Myocyte (in vitro differentiated cells): ENCODE results near the gene AP5Z1. TPM values are rescaled to one million over a fixed set of nuclear protein-coding genes. Genes with fewer than 3 reads are reported as not detected.
A peak's percentile ranks its signal among the peaks of the same experiment; 100 is the strongest.
"Not testable (repeated sequence)": the region's sequence is repeated elsewhere in the genome, so short reads cannot be mapped to it uniquely, and the experiment has no call there.

ENCODE experiments used
- DNase-seq: peaks from one replicate; pipeline ENCODE4 v3.0.0-alpha.2; 2012; ENCODE audit warnings: low read depth
- total RNA-seq: library from RNA; depleted of rRNA; stranded (reverse); fragments of >200 nt; gene quantifications from 2 replicates; pipeline ENCODE4 v1.2.3, GENCODE V29; 2014

The AP5Z1 gene
- total RNA-seq, 1 donor from 2014 or later, result 41.8 TPM

- DNase-seq, result no peak
Observed at GRCh38 chr7:4787541-4787940, 12.1 kb downstream of the AP5Z1 start.

GRCh38 chr7:4787947-4788626, 12.7 kb downstream of the AP5Z1 start:
- no peak for DNase-seq

DNA sequence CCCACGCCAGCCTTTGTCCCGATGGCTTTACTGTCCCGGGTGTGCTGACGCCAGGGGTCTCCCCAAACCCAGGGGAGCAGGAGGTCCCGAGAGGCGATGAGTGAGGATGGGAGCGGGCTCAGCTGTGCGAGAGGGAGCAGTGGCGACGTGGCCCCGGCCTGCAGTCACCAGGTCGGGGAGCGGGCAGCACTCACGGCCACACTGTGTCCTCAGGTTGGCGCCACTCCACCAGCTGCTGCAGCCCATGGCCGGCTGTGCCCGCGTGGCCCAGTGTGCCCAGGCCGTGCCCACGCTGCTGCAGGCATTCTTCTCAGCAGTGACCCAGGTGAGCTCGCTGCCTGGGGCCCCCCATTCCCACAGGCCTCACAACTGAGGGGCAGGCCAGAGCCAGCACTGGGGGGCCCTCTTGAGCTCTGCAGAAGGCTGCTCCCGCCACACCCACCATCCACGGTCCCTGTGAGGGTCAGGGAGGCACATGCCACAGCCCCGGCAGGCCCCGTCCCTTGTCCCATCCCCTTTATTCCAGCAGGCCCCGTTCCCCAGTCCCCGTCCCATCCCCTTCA, 13.3 kb downstream of the AP5Z1 start:
- DNase-seq, result no peak

- DNase-seq, result no peak
Observed at GRCh38 chr7:4789194-4790077, 14.0 kb downstream of the AP5Z1 start.

- DNase-seq, result no peak
Observed at GRCh38 chr7:4790078-4790465, 14.6 kb downstream of the AP5Z1 start.

- DNase-seq, result no peak
Observed at GRCh38 chr7:4790516-4790991, 15.1 kb downstream of the AP5Z1 start.

GRCh38 chr7:4791101-4791737, 15.8 kb downstream of the AP5Z1 start:
- DNase-seq, result no peak

DNA sequence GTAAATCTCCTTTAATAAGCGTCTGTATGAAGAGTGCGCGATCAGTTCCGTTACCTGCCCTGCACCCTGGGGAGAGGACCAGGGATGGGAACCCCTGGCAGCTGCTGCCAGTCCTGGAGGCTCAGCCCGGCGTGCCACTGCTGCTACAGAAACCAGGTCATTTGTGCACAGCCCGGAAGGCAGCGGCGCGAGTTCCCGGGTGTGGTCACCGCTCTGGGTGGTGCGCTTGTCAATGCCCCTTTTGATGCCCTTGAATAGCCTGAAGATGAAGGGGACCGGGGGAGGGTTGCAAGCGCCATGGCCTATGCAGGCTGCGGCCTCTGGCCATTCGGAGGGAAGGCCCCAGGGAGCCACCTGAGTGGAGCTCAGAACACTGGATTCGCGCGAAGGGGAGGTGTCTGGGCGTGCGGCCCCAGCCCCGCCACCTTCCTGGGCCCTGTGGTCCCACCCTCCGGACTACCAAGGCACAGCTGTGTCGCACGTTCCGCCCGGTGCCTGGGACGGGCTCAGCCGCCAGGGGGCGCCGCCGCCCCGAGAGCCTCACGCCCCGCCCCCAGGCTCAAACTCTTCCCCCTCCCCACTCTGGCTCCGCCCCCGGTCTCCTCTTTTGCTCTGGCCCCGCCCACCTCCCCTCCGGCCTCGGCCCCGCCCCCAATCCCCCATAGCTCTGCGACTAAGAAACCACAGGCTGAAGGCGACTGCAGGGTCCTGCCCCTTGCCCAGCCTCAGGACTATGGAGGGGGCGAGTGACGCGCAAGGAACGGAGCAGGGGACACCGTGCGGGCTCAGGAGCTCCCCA, 16.5 kb downstream of the AP5Z1 start:
- DNase-seq, result no peak

DNA sequence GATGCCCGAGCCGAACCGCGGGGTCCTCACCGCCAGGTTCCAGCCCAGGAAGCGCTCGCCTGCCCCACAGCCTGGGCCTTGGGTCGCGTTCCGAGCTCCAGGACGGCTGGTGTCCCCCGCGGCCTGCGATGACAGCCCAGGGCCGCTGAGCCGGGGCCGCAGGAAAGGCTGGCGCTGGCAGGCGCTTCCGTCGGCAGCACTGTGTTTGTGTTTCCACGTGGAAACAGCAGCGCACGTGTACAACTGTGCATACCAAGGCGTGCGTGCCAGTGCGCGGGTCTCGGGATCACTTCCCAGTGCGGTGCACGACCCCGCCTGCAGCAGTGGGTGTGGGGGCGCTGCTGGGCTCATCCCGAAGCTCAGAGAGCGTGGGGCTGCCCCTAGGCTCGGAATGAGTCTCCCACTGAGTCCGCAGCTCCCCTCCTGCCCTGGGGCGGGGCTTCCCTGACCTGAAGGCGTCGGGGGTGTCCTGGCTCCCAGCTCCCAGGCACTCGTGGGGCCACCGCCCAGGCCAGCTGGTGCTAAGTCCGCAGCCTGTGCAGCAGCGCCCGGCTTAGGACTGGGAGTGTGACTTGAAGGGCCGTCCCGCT, 17.2 kb downstream of the AP5Z1 start:
- DNase-seq, result no peak

DNA sequence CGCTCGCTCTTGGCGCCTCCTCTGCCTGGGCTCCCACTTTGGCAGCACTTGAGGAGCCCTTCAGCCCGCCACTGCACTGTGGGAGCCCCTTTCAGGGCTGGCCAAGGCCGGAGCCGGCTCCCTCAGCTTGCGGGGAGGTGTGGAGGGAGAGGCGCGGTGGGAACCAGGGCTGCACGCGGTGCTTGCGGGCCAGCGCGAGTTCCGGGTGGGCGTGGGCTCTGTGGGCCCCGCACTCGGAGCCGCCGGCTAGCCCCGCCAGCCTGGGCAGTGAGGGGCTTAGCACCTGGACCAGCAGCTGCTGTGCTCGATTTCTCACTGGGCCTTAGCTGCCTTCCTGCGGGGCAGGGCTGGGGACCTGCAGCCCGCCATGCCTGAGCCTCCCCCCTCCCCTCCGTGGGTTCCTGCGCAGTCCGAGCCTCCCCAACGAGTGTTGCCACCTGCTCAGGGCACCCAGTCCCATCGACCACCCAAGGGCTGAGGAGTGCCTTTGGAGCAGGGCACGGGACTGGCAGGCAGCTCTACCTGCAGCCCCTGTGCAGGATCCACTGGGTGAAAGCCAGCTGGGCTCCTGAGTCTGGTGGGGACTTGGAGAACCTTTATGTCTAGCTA, 18.1 kb downstream of the AP5Z1 start:
- DNase-seq, result not testable (repeated sequence)

DNA sequence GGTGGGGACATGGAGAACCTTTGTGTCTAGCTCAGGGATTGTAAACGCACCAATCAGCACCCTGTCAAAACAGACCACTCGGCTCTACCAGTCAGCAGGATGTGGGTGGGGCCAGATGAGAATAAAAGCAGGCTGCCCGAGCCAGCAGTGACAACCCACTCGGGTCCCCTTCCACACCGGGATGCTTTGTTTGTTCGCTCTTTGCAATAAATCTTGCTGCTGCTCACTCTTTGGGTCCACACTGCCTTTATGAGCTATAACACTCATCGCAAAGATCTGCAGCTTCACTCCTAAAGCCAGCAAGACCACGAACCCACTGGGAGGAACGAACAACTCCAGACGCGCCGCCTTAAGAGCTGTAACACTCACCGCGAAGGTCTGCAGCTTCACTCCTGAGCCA, 18.7 kb downstream of the AP5Z1 start:
- DNase-seq, result not testable (repeated sequence)

DNA sequence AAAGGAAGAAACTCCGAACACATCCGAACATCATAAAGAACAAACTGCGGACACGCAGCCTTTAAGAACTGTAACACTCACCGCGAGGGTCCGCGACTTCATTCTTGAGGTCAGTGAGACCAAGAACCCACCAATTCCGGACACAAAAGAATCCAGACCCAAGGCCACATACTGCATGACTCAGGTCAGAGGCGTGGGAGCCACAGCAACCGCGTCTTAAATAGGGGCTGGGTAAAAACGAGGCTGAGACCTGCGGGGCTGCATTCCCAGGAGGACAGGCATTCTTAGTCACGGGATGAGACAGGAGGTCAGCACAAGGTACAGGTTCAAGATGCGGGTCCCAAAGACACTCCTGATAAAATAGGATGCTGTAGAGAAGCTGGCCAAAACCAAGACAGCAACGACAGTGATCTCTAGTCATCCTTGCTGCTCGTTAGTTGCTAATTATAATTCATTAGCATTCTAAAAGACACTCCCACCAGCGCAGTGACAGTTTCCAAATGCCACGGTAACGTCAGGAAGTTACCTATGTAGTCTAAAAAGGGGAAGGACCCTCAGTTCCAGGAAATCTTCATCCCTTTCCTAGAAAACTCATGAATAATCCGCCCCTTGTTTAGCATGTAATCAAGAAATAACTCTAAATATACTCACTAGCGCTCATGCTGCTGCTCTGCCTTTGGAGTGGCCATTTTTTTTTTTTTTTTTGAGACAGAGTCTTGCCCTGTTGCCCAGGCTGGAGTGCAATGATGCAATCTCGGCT, 19.3 kb downstream of the AP5Z1 start:
- peak; percentile 68 for DNase-seq

DNA sequence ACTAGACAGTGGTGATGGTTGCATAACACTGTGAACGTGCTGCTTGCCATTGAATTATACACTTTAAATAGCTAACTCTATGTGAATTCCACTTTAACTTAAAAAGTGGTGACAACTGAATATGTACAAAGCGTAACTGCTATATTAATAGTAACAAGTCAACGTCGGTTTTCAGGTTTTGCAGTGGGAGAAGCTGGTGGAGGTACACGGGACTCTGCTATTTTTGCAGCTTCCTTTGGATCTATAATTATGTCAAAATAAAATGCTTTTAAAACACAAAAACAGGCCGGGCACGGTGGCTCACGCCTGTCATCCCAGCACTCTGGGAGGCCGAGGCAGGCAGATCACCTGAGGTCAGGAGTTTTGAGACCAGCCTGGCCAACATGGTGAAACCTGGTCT, 21.0 kb downstream of the AP5Z1 start:
- DNase-seq, result no peak

GRCh38 chr7:4797858-4798705, 22.7 kb downstream of the AP5Z1 start:
- peak; percentile 59 for DNase-seq

GRCh38 chr7:4798706-4799235, 23.3 kb downstream of the AP5Z1 start:
- no peak for DNase-seq

DNA sequence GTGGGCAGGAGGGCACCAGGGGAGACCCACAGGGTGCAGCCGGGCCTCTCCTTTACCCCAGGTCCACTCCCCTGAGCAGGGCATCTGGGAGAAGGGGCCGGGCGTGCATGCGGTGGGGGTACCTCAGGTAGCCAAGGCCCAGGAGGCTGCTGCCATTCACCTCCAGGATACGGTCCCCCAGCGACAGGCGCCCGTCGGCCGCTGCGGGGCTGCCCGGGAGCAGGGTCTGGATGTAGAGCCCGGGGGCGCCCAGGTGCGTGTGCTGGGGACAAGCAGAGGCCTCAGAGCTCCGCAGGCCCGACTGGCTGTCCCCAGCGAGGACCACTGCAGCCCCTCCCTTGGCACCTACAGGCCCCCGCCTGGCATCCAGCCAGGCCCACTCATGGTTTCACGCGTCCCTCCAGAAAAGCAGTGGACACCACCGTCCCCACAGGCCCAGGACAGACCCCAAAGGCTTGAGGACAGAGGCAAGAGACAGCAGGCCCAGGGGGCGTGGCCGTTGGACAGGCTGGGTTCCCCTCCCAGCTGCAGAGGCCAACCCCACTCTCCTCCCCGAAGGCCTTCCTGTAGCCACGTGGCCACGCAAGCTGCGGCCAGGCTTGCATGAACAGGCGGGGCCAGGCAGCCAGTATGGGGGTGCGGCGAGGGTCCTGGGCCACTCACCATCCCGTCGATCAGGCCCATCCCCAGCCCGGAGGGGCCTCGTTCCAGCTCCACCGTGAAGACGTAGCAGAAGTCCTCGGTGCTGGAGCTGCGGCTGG, 24.3 kb downstream of the AP5Z1 start:
- DNase-seq, result no peak

- no peak for DNase-seq
Observed at GRCh38 chr7:4800487-4800886, 25.1 kb downstream of the AP5Z1 start.
